K562 (cell line): ENCODE measurements around the gene PLEKHG1. TPM values are rescaled to one million over a fixed set of nuclear protein-coding genes. Genes with fewer than 3 reads are reported as not detected.

Source experiments
- ATF1 ChIP-seq, 2 experiments: fragments of 450-650 bp in 1 of 2; IDR thresholded peaks; 2 replicates each; pipeline ENCODE4 v1.6.1; 2016; ENCODE audit warnings: missing compliant biosample characterization in 1 of 2, missing genetic modification characterization in 1 of 2
- CBFB ChIP-seq: sonication (generic); formaldehyde crosslinking; IDR thresholded peaks from 2 replicates; pipeline ENCODE4 v1.4.0; 2020; ENCODE audit warnings: mild to moderate bottlenecking, missing genetic modification reagents
- CBX1 ChIP-seq: sonication (generic); IDR thresholded peaks from 2 replicates; pipeline ENCODE4 v1.6.1; 2016; ENCODE audit warnings: antibody characterized with exemption, low read depth, mild to moderate bottlenecking
- ESRRA ChIP-seq: fragments of 450-650 bp; IDR thresholded peaks from 2 replicates; pipeline ENCODE4 v1.6.1; 2014; ENCODE audit warnings: low read depth, mild to moderate bottlenecking, moderate library complexity, borderline replicate concordance
- GTF2F1 ChIP-seq: IDR thresholded peaks from 2 replicates; pipeline ENCODE4 v1.6.1; 2011; ENCODE audit warnings: low read depth, low read length, improper control_type of control experiment
- HLTF ChIP-seq: fragments of 450-650 bp; IDR thresholded peaks from 2 replicates; pipeline ENCODE4 v1.6.1; 2016
- KLF16 ChIP-seq: IDR thresholded peaks from 2 replicates; pipeline ENCODE4 v1.6.1; 2016; ENCODE audit warnings: antibody characterized with exemption
- KLF6 ChIP-seq: fragments of 250-450 bp; sonication (Bioruptor Pico); IDR thresholded peaks from 2 replicates; pipeline ENCODE4 v1.4.0; 2020; ENCODE audit warnings: mild to moderate bottlenecking, moderate library complexity, borderline replicate concordance
- RREB1 ChIP-seq: fragments of 250-450 bp; sonication (Bioruptor Pico); IDR thresholded peaks from 2 replicates; pipeline ENCODE4 v1.4.0; 2020
- SMARCA5 ChIP-seq: fragments of 450-650 bp; IDR thresholded peaks from 2 replicates; pipeline ENCODE4 v1.6.1; 2016
- TAF9B ChIP-seq: fragments of 450-650 bp; IDR thresholded peaks from 2 replicates; pipeline ENCODE4 v1.6.1; 2018; ENCODE audit warnings: mild to moderate bottlenecking; ENCODE audit not compliant: partially characterized antibody
- ZFP36 ChIP-seq: fragments of 150-350 bp; IDR thresholded peaks from 2 replicates; pipeline ENCODE4 v1.6.1; 2018; ENCODE audit warnings: low read length, low read depth; ENCODE audit not compliant: partially characterized antibody
- ZNF707 ChIP-seq: fragments of 250-450 bp; sonication (Bioruptor Pico); conservative IDR thresholded peaks from 2 replicates; pipeline ENCODE4 v1.8.0; 2022; ENCODE audit warnings: inconsistent platforms, mild to moderate bottlenecking, moderate library complexity
- ZSCAN32 ChIP-seq: fragments of 450-650 bp; formaldehyde crosslinking; IDR thresholded peaks from 2 replicates; pipeline ENCODE4 v1.4.0; 2020; ENCODE audit warnings: mild to moderate bottlenecking, moderate library complexity
- polyA plus RNA-seq, 8 experiments: library from polyadenylated mRNA; depleted of rRNA in 4 of 8; stranded (reverse) in 5 of 8; unstranded in 3 of 8; fragments of >200 nt; fragmentation: Nextera tagmentation in 2 of 8; fragmentation: Illumina TruSeq in 1 of 8; extraction: Ambion mirVana in 2 of 8; extraction: Trizol in 1 of 8; gene quantifications; 2 replicates each; pipeline versions ENCODE4 v1.2.1 to v1.2.3, GENCODE V29; 2011 to 2014; ENCODE audit warnings: inconsistent platforms in 1 of 8, missing spikeins in 1 of 8
- total RNA-seq, 7 experiments: library from RNA; depleted of rRNA in 6 of 7; stranded (reverse); fragments of >200 nt in 6 of 7; fragmentation: Illumina TruSeq in 2 of 7; extraction: Trizol in 2 of 7; gene quantifications; 2 replicates each; pipeline versions ENCODE4 v1.2.1 to v1.2.3, GENCODE V29; 2011 to 2021; ENCODE audit warnings: low replicate concordance in 1 of 7

PLEKHG1 gene
- total and polyA plus RNA-seq, 9 of the 15 experiments (the other 6 are each of a cell fraction or from before 2014, with no cell fraction given): 0.03 to 0.16 (median 0.03) TPM; not detected in 6

GRCh38 chr6:150560004-150560883 is 39.4 kb upstream of the PLEKHG1 start (continued):
- TF ChIP-seq ZNF707 (CRISPR knock-in tag) (no peak), KLF6 (no peak), GTF2F1 (no peak), CBX1 (no peak), CBFB (0 out of 2 replicates have a peak, but pooled peaks have one; percentile 67), TAF9B (peak; percentile 41), ZSCAN32 (no peak), ATF1 (CRISPR knock-in tag; IDR thresholded peaks at IDR 0.05) (no peak), ATF1 (tag; IDR thresholded peaks at IDR 0.05) (0 out of 2 replicates have a peak, but pooled peaks have one; percentile 23), ZFP36 (no peak), ESRRA (no peak; the same call in 1 of the 2 replicates), HLTF (no peak), SMARCA5 (no peak), KLF16 (peak; percentile 87; the same call in 1 of the 2 replicates), RREB1 (CRISPR knock-in tag) (no peak)
